H1 (cell line): Measurements from ENCODE around the gene DNAH12. TPM values are rescaled to one million over a fixed set of nuclear protein-coding genes. Genes with fewer than 3 reads are reported as not detected.

Experiments
- BCL11A ChIP-seq, 2 experiments: IDR thresholded peaks; one replicate each; pipeline ENCODE4 v1.6.1; 2011; ENCODE audit warnings: low read depth in 2 of 2, low read length in 2 of 2, mild to moderate bottlenecking in 2 of 2
- FOSL1 ChIP-seq: IDR thresholded peaks from 2 replicates; pipeline ENCODE4 v1.6.1; 2011; ENCODE audit warnings: mild to moderate bottlenecking, low read depth, low read length, moderate library complexity; ENCODE audit not compliant: insufficient read depth
- JUND ChIP-seq: IDR thresholded peaks from 2 replicates; pipeline ENCODE4 v1.6.1; 2011; ENCODE audit warnings: mild to moderate bottlenecking, improper control_type of control experiment, low read length
- polyA plus RNA-seq, 7 experiments: library from polyadenylated mRNA; depleted of rRNA in 3 of 7; stranded (reverse) in 5 of 7; unstranded in 2 of 7; fragments of >200 nt in 5 of 7; fragments of 200-250 nt in 2 of 7; gene quantifications; 1 replicate in 5 of 7; 2 replicates in 1 of 7; 4 replicates in 1 of 7; pipeline versions ENCODE4 v1.2.1 to v1.2.3, GENCODE V29; 2011 to 2013; ENCODE audit warnings: missing spikeins in 2 of 7, mixed read lengths in 2 of 7
- total RNA-seq: library from RNA; stranded (reverse); fragmentation: NEBNext Ultra II Directional; extraction: Animal tissue kit (Norgen Biotek cat#: 25700); gene quantifications from 2 replicates; pipeline ENCODE4 v1.2.1, GENCODE V29; 2021

The DNAH12 gene
- total and polyA plus RNA-seq, 2 of the 8 experiments (the other 6 are each of a cell fraction or from before 2014, with no cell fraction given) = not detected

DNA sequence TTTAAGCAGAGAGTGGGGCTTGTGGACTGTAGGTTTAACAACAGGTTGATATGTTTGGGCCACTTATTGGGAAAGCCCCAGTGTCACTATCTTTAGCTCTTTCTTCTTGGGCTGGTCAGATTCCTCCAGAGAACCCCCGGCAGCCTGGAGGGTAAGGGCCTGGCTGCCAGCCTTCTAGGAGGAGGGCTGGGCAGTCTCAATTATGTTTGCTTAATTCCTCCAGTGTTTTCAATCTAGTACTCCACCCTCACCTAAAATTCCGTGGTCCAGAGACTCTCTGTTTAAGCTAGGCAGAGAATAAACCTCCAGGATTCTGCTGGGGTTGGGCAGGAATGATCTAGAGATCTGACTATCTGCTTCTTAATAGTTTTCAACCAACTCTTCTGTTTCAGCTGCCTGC, 256.9 kb downstream of the DNAH12 start (continued):
- no peak for TF ChIP-seq JUND
- TF ChIP-seq FOSL1 = no peak
- TF ChIP-seq BCL11A (IDR thresholded peaks at IDR 0.05; ENCODE audit: low read depth in 2 of 2, low read length in 2 of 2) = no peak
